HFFc6 (cell line): ENCODE data around the gene PASK. TPM values are rescaled to one million over a fixed set of nuclear protein-coding genes. Genes with fewer than 3 reads are reported as not detected.

ENCODE experiments used
- DNase-seq: peaks from one replicate; pipeline ENCODE4 v3.0.0-alpha.2; 2018
- H3K27ac Mint-ChIP-seq: 2 replicates; pipeline ENCODE4 v1.8.0; 2020; ENCODE audit warnings: mild to moderate bottlenecking, mixed read lengths
- H3K27me3 Mint-ChIP-seq: 2 replicates; pipeline ENCODE4 v1.8.0; 2021; ENCODE audit warnings: mild to moderate bottlenecking, moderate library complexity, mixed read lengths; ENCODE audit not compliant: insufficient read depth
- H3K36me3 Mint-ChIP-seq: 2 replicates; pipeline ENCODE4 v1.8.0; 2021; ENCODE audit warnings: low read depth, mixed read lengths
- H3K4me1 Mint-ChIP-seq: 2 replicates; pipeline ENCODE4 v1.8.0; 2020; ENCODE audit warnings: low read depth, mixed read lengths
- H3K4me3 Mint-ChIP-seq: 2 replicates; pipeline ENCODE4 v1.8.0; 2020; ENCODE audit warnings: mild to moderate bottlenecking, moderate library complexity, mixed read lengths
- H3K9me3 Mint-ChIP-seq: 2 replicates; pipeline ENCODE4 v1.8.0; 2020; ENCODE audit warnings: mild to moderate bottlenecking, mixed read lengths
- CTCF ChIP-seq: fragments of 200-600 bp; sonication (generic); IDR thresholded peaks from 2 replicates; pipeline ENCODE4 v1.5.0; 2021; ENCODE audit warnings: antibody characterized with exemption, mild to moderate bottlenecking
- total RNA-seq, 6 experiments: library from RNA; stranded (reverse); fragmentation: NEBNext Ultra II Directional; extraction: Animal tissue kit (Norgen Biotek cat#: 25700); gene quantifications; 2 replicates in 1 of 6; 3 replicates in 5 of 6; pipeline ENCODE4 v1.2.3, GENCODE V29; 2021

PASK gene
- total RNA-seq, 6 experiments from 2014 or later, result 3.3 to 7.1 (median 6.0) TPM

GRCh38 chr2:241088791-241089732 is 60.2 kb downstream of the PASK start:
- no peak for DNase-seq
- Mint-ChIP-seq H3K9me3 (no peaks in the 10 kb centered on the region), H3K27me3 (peaks cover 2% of the 10 kb centered on the region; the same call in 1 of the 2 replicates), H3K4me1 (peaks cover 8% of the 10 kb centered on the region; the same call in 1 of the 2 replicates), H3K4me3 (no peak overlapping the region), H3K36me3 (peaks cover 23% of the 10 kb centered on the region), H3K27ac (no peak overlapping the region)
- no peak for TF ChIP-seq CTCF

- H3K4me3 Mint-ChIP-seq, result no peak overlapping the region
- no peak overlapping the region for H3K27ac Mint-ChIP-seq
- H3K36me3 Mint-ChIP-seq, result peaks cover 23% of the 10 kb centered on the region
- H3K9me3 Mint-ChIP-seq, result no peaks in the 10 kb centered on the region
- TF ChIP-seq CTCF, result no peak
- peaks cover 2% of the 10 kb centered on the region; the same call in 1 of the 2 replicates for H3K27me3 Mint-ChIP-seq
- DNase-seq, result no peak
- H3K4me1 Mint-ChIP-seq, result peaks cover 8% of the 10 kb centered on the region; the same call in 1 of the 2 replicates
Observed at GRCh38 chr2:241088376-241088775, 60.9 kb downstream of the PASK start.

DNA sequence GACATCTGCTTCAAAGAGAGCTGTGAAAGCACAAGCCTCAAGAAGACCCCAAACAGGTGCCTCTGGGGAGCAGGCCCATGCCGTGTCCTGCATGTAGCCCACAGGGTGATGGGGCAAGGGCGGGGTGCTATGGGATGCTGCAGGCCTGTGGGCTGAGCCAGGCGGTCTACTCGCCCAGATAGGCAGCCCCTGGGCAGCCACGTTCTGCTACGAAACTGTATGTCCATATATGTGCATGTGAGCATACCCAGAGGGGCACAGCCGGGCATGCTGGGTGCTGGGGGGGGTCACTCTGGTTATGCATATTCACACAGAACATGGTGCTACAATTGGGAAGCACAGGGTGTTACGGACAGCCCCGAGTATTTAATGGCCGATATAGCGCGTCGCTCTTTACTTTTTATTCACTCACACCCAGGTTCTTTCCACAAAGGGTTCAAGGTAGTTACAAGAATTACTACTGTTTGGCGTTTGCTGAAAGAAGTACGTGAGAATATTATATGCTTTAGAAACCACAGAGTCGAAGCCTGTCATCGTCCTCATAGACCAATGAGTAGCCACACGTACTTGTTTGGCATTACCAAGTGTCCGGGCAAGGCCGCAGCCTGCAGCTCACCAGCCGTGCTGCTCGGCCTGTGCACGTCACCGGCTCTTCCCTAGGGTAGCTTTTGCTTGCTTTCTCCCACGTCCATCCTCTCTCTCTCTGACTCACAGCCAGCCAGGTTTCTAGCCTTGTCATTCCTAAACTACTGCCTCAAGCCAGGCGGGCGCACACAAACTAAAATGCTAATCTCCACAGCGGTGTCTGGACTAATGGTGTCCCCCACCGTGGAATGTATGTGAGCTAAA is 61.6 kb downstream of the PASK start:
- Mint-ChIP-seq H3K9me3 (no peaks in the 10 kb centered on the region), H3K27ac (no peak overlapping the region), H3K27me3 (peaks cover 5% of the 10 kb centered on the region), H3K4me3 (no peak overlapping the region), H3K36me3 (peaks cover 23% of the 10 kb centered on the region), H3K4me1 (peaks cover 2% of the 10 kb centered on the region; the same call in 1 of the 2 replicates)
- no peak for TF ChIP-seq CTCF
- DNase-seq, result no peak

DNA sequence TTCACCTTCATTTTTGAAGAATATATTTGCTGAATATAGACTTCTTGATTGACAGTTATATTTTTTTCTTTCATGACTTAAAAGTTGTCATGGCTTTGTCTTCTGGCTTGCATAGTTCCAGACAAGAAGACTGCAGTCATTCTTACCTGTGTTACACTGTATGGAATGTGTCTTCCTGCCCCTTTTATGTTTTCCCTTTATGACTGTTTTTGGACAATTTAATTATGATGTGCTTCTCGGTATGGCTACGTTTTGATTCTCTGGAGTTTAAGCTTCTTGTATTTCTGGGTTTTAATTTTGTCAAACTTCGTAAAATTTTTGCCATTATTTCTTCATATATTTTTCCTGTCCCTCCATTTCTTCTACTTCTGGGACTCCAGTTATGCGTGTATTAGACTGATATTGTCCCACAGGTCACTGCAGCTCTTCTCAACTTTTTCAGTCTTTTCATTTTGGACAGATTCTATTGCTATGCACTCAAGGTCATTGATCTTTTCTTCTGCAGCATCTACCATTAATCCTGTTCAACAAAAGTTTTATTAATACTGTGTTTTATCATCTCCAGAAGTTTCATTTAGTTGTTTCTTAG is 64.3 kb downstream of the PASK start:
- Mint-ChIP-seq H3K4me1 (no peaks in the 10 kb centered on the region), H3K27me3 (peaks cover 3% of the 10 kb centered on the region), H3K36me3 (peaks cover 23% of the 10 kb centered on the region), H3K27ac (no peak overlapping the region), H3K9me3 (no peaks in the 10 kb centered on the region), H3K4me3 (no peak overlapping the region)
- TF ChIP-seq CTCF, result no peak
- DNase-seq, result no peak

DNA sequence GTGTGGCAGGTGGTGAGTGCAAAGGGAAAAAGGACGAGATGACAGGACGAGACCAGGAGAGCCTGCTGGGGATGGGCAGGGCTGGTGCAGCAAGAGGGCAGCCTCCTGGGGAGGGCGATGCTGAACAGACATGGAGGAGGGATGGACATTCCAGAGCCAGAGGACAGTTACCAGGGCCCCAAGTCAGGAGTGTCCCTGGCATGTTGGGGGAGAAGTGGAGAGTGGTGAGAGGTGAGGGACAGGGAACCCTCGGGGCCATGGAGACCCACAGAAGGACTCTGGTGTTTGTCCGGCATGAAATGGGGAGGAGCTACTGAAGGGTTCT is 66.2 kb downstream of the PASK start:
- peaks cover 3% of the 10 kb centered on the region for H3K27me3 Mint-ChIP-seq
- no peak overlapping the region for H3K4me3 Mint-ChIP-seq
- H3K9me3 Mint-ChIP-seq, result no peaks in the 10 kb centered on the region
- no peak for DNase-seq
- no peaks in the 10 kb centered on the region; the same call in 1 of the 2 replicates for H3K4me1 Mint-ChIP-seq
- H3K36me3 Mint-ChIP-seq, result peaks cover 12% of the 10 kb centered on the region
- TF ChIP-seq CTCF, result no peak
- no peak overlapping the region for H3K27ac Mint-ChIP-seq
